Tongue (tissue), 1 donor: ENCODE measurements around the gene OR51I1. TPM values are rescaled to one million over a fixed set of nuclear protein-coding genes. Genes with fewer than 3 reads are reported as not detected.

Experiments used
- total RNA-seq: library from RNA; depleted of rRNA; stranded (reverse); fragments of >200 nt; gene quantifications from one replicate; pipeline ENCODE4 v1.2.3, GENCODE V29; 2014

The OR51I1 gene
- total RNA-seq, 1 donor from 2014 or later, result not detected

Other genes starting within 250 kb of the OR51I1 start
- gene OR51V1, start 240.8 kb downstream of the OR51I1 start, total RNA-seq, result not detected
- gene HBB, start 214.4 kb downstream of the OR51I1 start, total RNA-seq, result 162 TPM
- not detected for gene HBD, start 207.0 kb downstream of the OR51I1 start, total RNA-seq
- 7.5 TPM for gene HBG1, start 191.7 kb downstream of the OR51I1 start, total RNA-seq
- gene HBG2, start 186.7 kb downstream of the OR51I1 start, total RNA-seq, result 982 TPM
- gene HBE1, start 171.6 kb downstream of the OR51I1 start, total RNA-seq, result 3.3 TPM
- not detected for gene OR51B4, start 139.6 kb downstream of the OR51I1 start, total RNA-seq
- 1.0 TPM for gene OR51B2, start 117.2 kb downstream of the OR51I1 start, total RNA-seq
- gene OR51B5, start 98.0 kb downstream of the OR51I1 start, total RNA-seq, result not detected
- gene OR51B6, start 90.0 kb downstream of the OR51I1 start, total RNA-seq, result not detected
- not detected for gene OR51M1, start 57.7 kb downstream of the OR51I1 start, total RNA-seq
- gene OR51Q1, start 19.4 kb downstream of the OR51I1 start, total RNA-seq, result not detected
- gene OR51I2, start 7.8 kb upstream of the OR51I1 start, total RNA-seq, result not detected
- gene OR52D1, start 47.2 kb upstream of the OR51I1 start, total RNA-seq, result not detected
- not detected for gene UBQLN3, start 68.4 kb upstream of the OR51I1 start, total RNA-seq
- 0.10 TPM for gene UBQLNL, start 75.2 kb upstream of the OR51I1 start, total RNA-seq
- not detected for gene OR52H1, start 107.0 kb upstream of the OR51I1 start, total RNA-seq
- not detected for gene OR52B6, start 139.4 kb upstream of the OR51I1 start, total RNA-seq
- 6.5 TPM for gene TRIM6, start 155.1 kb upstream of the OR51I1 start, total RNA-seq
- gene TRIM34, start 183.5 kb upstream of the OR51I1 start, total RNA-seq, result 8.1 TPM
- 16.3 TPM for gene TRIM5, start 243.6 kb upstream of the OR51I1 start, total RNA-seq
- 13.4 TPM for gene TRIM22, start 248.3 kb upstream of the OR51I1 start, total RNA-seq